ENCODE data around the gene COL1A2.

COL1A2 gene

DNA sequence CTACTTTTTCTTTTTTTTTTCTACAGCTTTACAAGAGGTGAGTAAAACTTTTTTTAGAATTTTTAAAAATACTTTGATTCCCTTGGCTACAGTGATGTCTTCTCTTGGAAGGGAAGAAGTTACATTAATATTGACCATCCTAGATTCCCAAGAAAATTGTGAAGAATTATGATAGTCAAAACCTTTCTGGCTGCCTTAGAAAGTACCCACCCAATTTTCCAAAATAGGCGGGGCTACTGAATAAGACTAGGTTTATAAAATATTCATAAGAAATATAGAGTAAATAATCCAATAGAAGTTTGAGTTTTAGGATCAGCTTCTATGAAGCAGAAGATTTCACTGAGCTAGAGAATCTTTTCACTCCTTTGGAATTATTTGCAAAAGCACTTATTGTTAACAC is 3.0 kb downstream of the COL1A2 start:
- TF ChIP-seq, protein P1, sequence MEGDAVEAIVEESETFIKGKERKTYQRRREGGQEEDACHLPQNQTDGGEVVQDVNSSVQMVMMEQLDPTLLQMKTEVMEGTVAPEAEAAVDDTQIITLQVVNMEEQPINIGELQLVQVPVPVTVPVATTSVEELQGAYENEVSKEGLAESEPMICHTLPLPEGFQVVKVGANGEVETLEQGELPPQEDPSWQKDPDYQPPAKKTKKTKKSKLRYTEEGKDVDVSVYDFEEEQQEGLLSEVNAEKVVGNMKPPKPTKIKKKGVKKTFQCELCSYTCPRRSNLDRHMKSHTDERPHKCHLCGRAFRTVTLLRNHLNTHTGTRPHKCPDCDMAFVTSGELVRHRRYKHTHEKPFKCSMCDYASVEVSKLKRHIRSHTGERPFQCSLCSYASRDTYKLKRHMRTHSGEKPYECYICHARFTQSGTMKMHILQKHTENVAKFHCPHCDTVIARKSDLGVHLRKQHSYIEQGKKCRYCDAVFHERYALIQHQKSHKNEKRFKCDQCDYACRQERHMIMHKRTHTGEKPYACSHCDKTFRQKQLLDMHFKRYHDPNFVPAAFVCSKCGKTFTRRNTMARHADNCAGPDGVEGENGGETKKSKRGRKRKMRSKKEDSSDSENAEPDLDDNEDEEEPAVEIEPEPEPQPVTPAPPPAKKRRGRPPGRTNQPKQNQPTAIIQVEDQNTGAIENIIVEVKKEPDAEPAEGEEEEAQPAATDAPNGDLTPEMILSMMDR (IDR thresholded peaks at IDR 0.05; ENCODE audit: borderline replicate concordance, extremely low read depth, low read length, poor library complexity, severe bottlenecking): no peak
- TF ChIP-seq EZH2 (IDR thresholded peaks at IDR 0.05; ENCODE audit: borderline replicate concordance, low read depth, low read length, severe bottlenecking): no peak
- Histone ChIP-seq H2AFZ (ENCODE audit: low read depth, low read length) (no peak overlapping the region), H3K27me3 (ENCODE audit: insufficient read depth, low read length, poor library complexity) (peaks cover 13% of the 10 kb centered on the region), H3K4me1 (ENCODE audit: insufficient read depth, low read length) (no peaks in the 10 kb centered on the region), H3K4me3 (ENCODE audit: low read depth in 1 of 2, low read length in 2 of 2) (no peak overlapping the region), H3K79me2 (ENCODE audit: insufficient read depth, low read length) (no peaks in the 10 kb centered on the region), H3K9me3 (ENCODE audit: insufficient read depth, low read length, severe bottlenecking) (no peaks in the 10 kb centered on the region), H4K20me1 (ENCODE audit: insufficient read depth, low read length) (no peaks in the 10 kb centered on the region), H3K4me2 (ENCODE audit: insufficient read depth, low read length) (no peak overlapping the region), H3K9ac (ENCODE audit: low read depth, low read length) (no peak overlapping the region), H3K27ac (ENCODE audit: low read length) (no peak overlapping the region), H3K36me3 (ENCODE audit: insufficient read depth, low read length) (no peaks in the 10 kb centered on the region)
- no peak for ATAC-seq (ENCODE audit: insufficient read depth, low read depth)
- DNase-seq: no peak

GRCh38 chr7:94398841-94399240 is 4.1 kb downstream of the COL1A2 start:
- Histone ChIP-seq H3K4me1 (ENCODE audit: insufficient read depth, low read length) (no peaks in the 10 kb centered on the region), H3K4me3 (ENCODE audit: low read depth in 1 of 2, low read length in 2 of 2) (no peak overlapping the region), H4K20me1 (ENCODE audit: insufficient read depth, low read length) (no peaks in the 10 kb centered on the region), H3K79me2 (ENCODE audit: insufficient read depth, low read length) (no peaks in the 10 kb centered on the region), H3K4me2 (ENCODE audit: insufficient read depth, low read length) (no peak overlapping the region), H3K27me3 (ENCODE audit: insufficient read depth, low read length, poor library complexity) (peaks cover 10% of the 10 kb centered on the region), H3K36me3 (ENCODE audit: insufficient read depth, low read length) (no peaks in the 10 kb centered on the region), H3K9ac (ENCODE audit: low read depth, low read length) (no peak overlapping the region), H3K27ac (ENCODE audit: low read length) (no peak overlapping the region), H3K9me3 (ENCODE audit: insufficient read depth, low read length, severe bottlenecking) (no peaks in the 10 kb centered on the region), H2AFZ (ENCODE audit: low read depth, low read length) (no peak overlapping the region)
- DNase-seq (no peak), ATAC-seq (ENCODE audit: insufficient read depth, low read depth) (no peak)
- TF ChIP-seq, protein P1 (IDR thresholded peaks at IDR 0.05; ENCODE audit: borderline replicate concordance, extremely low read depth, low read length, poor library complexity, severe bottlenecking): no peak
- TF ChIP-seq EZH2 (IDR thresholded peaks at IDR 0.05; ENCODE audit: borderline replicate concordance, low read depth, low read length, severe bottlenecking): no peak

DNA sequence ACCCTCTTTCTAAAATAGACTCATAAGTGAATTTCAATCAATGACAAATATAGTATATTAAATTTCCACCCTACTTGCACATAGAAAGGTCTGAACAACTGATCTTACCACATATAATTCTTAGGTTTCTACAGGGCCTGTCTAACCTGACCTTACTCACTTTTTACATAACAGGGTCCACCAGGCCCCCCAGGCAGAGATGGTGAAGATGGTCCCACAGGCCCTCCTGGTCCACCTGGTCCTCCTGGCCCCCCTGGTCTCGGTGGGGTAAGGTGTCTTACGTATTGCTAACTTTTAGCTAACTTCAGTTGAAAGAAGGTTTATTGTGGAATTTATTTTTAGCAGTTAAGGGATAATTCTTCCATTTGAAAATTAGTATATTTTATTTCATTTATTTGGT is 5.3 kb downstream of the COL1A2 start:
- Histone ChIP-seq H3K9ac (ENCODE audit: low read depth, low read length) (no peak overlapping the region), H3K9me3 (ENCODE audit: insufficient read depth, low read length, severe bottlenecking) (no peaks in the 10 kb centered on the region), H3K27me3 (ENCODE audit: insufficient read depth, low read length, poor library complexity) (peaks cover 10% of the 10 kb centered on the region), H3K27ac (ENCODE audit: low read length) (no peak overlapping the region), H3K79me2 (ENCODE audit: insufficient read depth, low read length) (no peaks in the 10 kb centered on the region), H3K4me2 (ENCODE audit: insufficient read depth, low read length) (no peak overlapping the region), H3K4me1 (ENCODE audit: insufficient read depth, low read length) (no peaks in the 10 kb centered on the region), H4K20me1 (ENCODE audit: insufficient read depth, low read length) (no peaks in the 10 kb centered on the region), H3K4me3 (ENCODE audit: low read depth in 1 of 2, low read length in 2 of 2) (no peak overlapping the region), H2AFZ (ENCODE audit: low read depth, low read length) (no peak overlapping the region), H3K36me3 (ENCODE audit: insufficient read depth, low read length) (no peaks in the 10 kb centered on the region)
- ATAC-seq (ENCODE audit: insufficient read depth, low read depth): no peak
- TF ChIP-seq EZH2 (IDR thresholded peaks at IDR 0.05; ENCODE audit: borderline replicate concordance, low read depth, low read length, severe bottlenecking): no peak
- TF ChIP-seq, protein P1 (IDR thresholded peaks at IDR 0.05; ENCODE audit: borderline replicate concordance, extremely low read depth, low read length, poor library complexity, severe bottlenecking): no peak
- DNase-seq: no peak
